GM19467 (cell line): ENCODE data around the gene ARSB.
"Not testable (repeated sequence)": the region's sequence is repeated elsewhere in the genome, so short reads cannot be mapped to it uniquely, and the experiment has no call there.

ENCODE experiments used
- ATAC-seq: cut with Tn5 transposase; IDR thresholded peaks from one replicate; pipeline ENCODE4 v1.9.1; 2021; ENCODE audit warnings: mild to moderate bottlenecking, moderate library complexity; ENCODE audit not compliant: unreplicated experiment

ARSB gene

GRCh38 chr5:78958672-78959445 lies 26.3 kb downstream of the ARSB start:
- no peak for ATAC-seq

- no peak for ATAC-seq
Measured at GRCh38 chr5:78956901-78957300, 28.2 kb downstream of the ARSB start.

GRCh38 chr5:78953092-78953800 lies 31.9 kb downstream of the ARSB start:
- ATAC-seq: no peak

GRCh38 chr5:78930721-78931120 lies 54.4 kb downstream of the ARSB start:
- no peak for ATAC-seq

GRCh38 chr5:78929833-78930232 lies 55.3 kb downstream of the ARSB start:
- no peak for ATAC-seq

GRCh38 chr5:78927657-78928282 lies 57.3 kb downstream of the ARSB start:
- ATAC-seq: no peak

- no peak for ATAC-seq
Measured at GRCh38 chr5:78926252-78926651, 58.9 kb downstream of the ARSB start.

GRCh38 chr5:78925129-78925876 lies 59.8 kb downstream of the ARSB start:
- ATAC-seq: no peak

GRCh38 chr5:78923622-78923970 lies 61.5 kb downstream of the ARSB start:
- ATAC-seq: no peak

GRCh38 chr5:78922879-78923621 lies 62.1 kb downstream of the ARSB start:
- no peak for ATAC-seq

GRCh38 chr5:78920604-78921003 lies 64.5 kb downstream of the ARSB start:
- no peak for ATAC-seq

- ATAC-seq: no peak
Measured at GRCh38 chr5:78919796-78920195, 65.3 kb downstream of the ARSB start.

GRCh38 chr5:78916044-78916443 lies 69.1 kb downstream of the ARSB start:
- no peak for ATAC-seq

- no peak for ATAC-seq
Measured at GRCh38 chr5:78915170-78915569, 69.9 kb downstream of the ARSB start.

- no peak for ATAC-seq
Measured at GRCh38 chr5:78912811-78913210, 72.3 kb downstream of the ARSB start.

- no peak for ATAC-seq
Measured at GRCh38 chr5:78912085-78912771, 72.9 kb downstream of the ARSB start.

GRCh38 chr5:78909224-78909983 lies 75.7 kb downstream of the ARSB start:
- not testable (repeated sequence) for ATAC-seq

GRCh38 chr5:78908173-78909061 lies 76.7 kb downstream of the ARSB start:
- ATAC-seq: no peak
